Measurements from ENCODE around the gene ATP1A1.

Gene ATP1A1

DNA sequence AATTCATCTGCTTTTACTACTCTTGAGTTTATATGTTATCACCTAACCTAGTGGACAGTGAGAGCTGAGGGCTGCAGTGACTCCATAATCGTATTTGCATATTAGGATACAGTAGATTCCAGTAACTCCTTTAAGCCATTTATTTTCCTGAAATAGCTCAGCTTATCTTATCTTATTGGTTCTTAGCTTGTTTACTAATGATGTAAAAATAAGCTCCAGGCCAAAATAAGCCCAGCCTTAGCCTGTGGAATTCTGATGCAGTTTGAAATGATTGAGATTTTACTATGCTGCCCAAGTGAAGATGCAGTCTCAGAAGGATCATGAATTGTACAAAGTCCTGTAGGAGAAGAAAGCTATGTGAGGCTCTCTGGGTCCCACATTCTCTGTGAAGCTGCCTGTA is 18.1 kb downstream of the ATP1A1 start:
- DNase-seq (ENCODE audit: low spot score): no peak

DNA sequence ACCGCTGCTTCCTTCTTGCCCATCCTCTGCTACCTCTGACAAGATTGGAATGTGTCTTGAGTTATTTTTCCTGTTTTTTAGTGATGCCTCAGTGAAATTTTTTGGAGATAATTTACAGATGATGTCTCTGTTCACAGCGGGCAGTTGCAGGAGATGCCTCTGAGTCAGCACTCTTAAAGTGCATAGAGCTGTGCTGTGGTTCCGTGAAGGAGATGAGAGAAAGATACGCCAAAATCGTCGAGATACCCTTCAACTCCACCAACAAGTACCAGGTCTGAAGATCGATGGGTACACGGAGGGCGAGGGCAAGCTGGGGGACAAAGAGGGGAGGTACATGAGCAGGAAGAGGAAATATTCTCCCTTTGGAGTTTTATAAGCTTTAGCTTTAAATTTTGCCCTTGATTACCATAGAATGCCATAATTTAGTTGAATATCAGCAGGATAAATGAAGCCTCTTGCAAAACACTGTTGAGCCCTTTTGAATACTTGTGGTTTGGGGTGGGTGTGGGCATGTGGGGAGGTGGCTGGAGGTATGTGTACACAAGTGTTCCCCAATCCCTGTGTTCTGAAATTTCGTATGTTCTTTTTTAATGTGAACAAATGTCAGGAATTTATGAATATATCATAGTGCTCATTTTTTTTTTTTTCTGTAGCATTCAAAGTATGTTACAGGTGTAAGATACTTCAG is 19.8 kb downstream of the ATP1A1 start:
- DNase-seq (ENCODE audit: low spot score): no peak

DNA sequence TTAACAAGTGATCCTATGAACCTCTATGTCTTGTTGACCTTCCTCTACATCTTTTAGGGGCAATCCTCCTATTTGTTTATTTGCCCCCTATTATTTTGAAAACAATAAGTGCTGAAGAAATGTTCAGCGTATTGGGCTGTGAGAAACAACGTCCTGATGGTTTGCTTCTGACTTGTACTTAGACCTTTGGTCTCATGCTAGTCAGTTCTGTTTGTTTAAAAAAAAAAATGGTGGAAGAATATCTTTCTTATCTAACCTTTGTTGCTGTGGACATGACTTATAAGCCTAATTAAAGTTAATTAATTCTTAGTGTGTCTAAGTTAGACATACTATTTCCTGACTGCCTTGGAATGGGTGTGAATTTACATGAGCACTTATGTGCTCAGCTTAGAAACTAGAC is 20.7 kb downstream of the ATP1A1 start:
- DNase-seq (ENCODE audit: low spot score): no peak

DNA sequence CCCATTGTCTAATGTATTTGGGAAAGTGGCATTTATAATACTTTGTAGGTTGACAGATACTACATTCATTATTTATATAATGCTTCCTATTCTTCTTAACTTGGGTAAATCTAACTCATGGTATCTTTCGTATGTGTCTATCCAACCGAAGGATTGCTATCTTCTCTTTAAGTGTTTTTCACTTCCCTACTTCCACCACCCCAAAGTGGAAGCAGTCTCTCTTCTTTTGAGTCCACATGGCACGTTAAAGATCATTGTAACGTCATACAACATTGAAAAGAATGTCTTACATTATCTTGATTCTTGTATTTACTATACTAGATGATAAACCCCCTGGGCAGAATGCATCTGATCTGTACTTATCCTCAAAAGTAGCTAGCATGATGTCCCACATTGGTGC is 21.2 kb downstream of the ATP1A1 start:
- no peak for DNase-seq (ENCODE audit: low spot score)

DNA sequence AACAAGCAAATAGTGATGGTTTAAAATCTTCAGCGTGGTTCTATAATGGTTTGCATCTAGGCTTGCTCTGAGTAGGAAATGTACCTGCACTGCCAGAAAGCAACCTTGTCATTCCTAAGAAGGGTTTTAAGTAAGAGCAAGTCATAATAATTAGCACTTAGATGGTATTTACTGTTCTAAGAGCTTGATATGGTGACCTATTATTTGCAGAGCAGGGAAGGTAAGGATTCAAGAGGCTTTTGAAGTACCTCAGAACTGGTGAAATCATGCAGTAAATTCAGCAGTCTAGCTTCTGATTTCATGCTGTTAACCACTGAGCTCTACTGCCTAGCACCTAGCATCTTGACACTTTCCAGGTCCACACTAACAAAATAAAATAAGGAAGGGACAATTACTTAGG is 23.7 kb downstream of the ATP1A1 start:
- DNase-seq (ENCODE audit: low spot score): no peak

- DNase-seq (ENCODE audit: low spot score): no peak
Measured at GRCh38 chr1:116397728-116398127, 24.7 kb downstream of the ATP1A1 start.

GRCh38 chr1:116400780-116401179 is 27.7 kb downstream of the ATP1A1 start:
- no peak for DNase-seq (ENCODE audit: low spot score)

GRCh38 chr1:116401646-116402176 is 28.7 kb downstream of the ATP1A1 start:
- no peak for DNase-seq (ENCODE audit: low spot score)

DNA sequence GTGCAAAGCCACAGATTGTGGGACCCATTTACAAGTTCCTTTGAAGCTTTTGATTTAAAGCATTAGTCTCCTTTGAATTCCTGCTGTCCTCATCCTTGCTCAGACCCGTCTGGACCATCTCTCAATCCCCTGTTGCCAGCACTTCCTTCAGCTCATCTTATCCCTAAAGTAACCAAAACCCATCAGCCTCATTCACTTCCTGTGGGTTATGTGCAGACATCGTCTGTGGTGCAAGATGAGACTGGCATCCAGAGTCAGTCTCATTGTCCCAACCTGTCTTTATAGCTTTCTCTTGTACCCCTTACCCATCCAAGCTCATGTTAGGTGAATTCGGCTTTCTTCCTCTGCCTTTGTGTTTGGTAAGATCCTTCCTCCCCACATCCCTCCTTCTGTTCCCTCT is 29.3 kb downstream of the ATP1A1 start:
- no peak for DNase-seq (ENCODE audit: low spot score)

- DNase-seq (ENCODE audit: low spot score): no peak
Measured at GRCh38 chr1:116403496-116404136, 30.6 kb downstream of the ATP1A1 start.

DNA sequence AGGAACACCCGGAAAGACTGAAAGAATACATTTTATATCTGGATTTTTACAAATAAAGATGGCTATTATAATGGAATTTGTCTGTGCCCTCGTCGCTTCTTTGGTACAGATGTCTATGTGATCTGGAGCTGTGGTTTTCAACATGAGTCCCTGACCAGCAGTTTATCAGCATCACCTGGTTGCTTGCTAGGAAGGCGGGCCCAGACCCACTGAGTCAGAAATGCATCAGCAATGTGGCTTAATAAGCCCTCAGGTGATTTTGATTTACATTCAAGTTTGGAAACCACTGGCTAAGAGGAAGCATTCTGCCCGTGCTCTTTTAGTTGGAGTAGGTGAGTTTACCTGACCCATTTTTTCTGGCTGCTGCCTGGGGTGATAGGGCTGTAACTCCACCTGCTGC is 31.7 kb downstream of the ATP1A1 start:
- no peak for DNase-seq (ENCODE audit: low spot score)

DNA sequence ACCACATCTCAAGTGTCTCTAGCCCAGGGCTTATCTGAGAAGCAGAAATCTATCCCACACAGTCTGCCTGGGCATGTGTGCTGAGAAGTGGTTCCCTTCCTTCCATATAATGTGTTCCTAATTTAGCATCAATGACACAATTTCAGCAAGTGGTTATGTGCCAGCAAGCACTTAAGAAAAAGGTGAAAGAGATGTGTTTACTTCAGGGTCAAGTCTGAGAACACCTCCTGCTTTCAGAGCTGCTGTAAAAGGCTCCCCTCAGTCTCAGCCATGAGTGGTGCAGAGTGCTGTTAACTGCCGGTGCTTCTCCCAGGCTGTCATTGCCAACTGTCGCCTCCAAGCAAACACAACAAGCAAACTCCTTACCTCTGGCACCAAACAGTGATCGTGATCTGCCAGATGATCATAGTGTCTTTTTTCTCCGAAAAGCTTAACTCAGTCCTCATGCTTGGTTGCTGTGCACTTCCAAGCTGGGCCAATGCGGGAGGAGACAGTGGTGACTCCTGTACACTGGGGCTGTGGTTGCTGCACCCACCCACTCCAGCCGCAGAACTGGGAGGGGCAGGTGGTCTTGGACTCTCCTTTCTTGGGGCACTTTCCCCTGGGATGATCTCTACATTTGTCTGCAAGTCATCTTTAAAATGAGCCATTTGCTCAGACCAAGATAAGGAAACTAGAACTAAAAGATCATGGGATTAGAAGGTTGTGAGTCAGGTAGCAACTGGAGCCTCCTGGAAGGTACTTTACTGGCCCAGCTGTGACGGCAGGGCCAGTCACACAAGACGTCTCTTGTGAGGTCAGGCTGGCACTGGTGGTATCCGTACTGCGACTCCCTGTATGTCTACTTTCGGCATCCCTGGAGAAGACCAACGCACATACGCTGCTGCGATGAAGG is 32.4 kb downstream of the ATP1A1 start:
- DNase-seq (ENCODE audit: low spot score): no peak

- no peak for DNase-seq (ENCODE audit: low spot score)
Measured at GRCh38 chr1:116407033-116407432, 34.0 kb downstream of the ATP1A1 start.

DNA sequence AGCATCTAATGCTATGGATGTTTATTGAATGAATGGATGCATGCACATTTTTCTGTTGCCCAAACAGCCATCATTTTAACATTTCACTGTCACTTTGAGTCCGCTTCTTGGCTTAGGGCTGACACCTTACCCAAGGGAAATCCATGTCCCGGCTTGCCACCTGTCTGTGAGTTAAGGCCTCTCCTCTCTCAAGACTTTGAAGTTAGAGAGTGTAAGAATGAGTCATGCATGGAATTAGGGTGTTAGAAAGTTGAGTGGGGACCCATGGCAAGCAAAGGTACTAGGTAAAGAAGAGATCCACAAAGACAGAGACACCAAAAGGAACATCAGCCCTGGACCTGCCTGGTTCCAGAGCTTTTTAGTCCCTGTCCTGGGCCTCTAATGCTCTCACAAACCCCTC is 35.1 kb downstream of the ATP1A1 start:
- DNase-seq (ENCODE audit: low spot score): no peak

DNA sequence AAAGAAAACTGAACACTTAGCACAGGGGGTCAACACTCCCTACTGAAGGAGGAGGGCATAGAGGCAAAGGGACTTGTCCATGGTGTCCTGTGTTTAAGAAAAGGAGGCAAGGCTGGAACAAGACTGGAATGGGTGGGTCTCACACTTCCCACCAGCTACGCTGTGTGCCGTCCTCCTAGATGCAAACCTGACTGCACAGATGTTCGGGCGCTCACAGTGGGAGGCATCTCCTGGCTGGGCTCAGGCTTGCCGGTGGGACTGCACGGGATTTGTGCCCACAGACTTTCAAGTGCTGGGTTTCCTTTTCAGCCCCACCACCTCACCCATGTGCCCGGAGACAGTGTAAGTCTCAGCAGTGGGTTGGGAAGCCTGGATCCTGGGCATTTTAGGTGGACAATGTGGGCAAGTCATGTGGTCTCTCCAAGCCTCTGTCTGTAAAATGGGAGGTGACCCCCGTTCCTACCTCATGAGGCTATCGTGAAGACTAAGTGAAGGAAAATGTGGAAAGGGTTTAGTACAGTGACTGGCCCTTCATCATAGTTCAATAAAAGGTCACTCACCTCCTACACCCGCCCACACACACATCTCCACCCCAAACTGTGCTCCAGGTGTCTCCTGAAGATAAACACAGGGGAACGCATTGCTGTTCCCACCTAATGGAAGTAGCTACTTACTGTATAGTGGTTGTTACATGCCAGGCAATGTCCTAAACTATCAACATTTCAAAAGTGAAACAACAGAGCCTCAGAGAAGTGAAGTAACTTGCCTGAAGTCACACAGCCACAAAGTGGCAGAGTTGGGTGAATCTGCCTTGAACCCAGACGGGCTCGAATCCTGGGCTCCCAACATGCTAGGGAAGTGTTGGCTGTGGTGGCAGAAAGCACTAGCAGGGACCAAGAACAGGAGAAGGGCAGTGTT is 36.0 kb downstream of the ATP1A1 start:
- DNase-seq (ENCODE audit: low spot score): no peak

- DNase-seq (ENCODE audit: low spot score): no peak
Measured at GRCh38 chr1:116409751-116410191, 36.7 kb downstream of the ATP1A1 start.

GRCh38 chr1:116411784-116412479 is 38.9 kb downstream of the ATP1A1 start:
- DNase-seq (ENCODE audit: low spot score): no peak

- DNase-seq (ENCODE audit: low spot score): no peak
Measured at GRCh38 chr1:116412480-116412798, 39.4 kb downstream of the ATP1A1 start.

- no peak for DNase-seq (ENCODE audit: low spot score)
Measured at GRCh38 chr1:116412898-116413297, 39.9 kb downstream of the ATP1A1 start.

DNA sequence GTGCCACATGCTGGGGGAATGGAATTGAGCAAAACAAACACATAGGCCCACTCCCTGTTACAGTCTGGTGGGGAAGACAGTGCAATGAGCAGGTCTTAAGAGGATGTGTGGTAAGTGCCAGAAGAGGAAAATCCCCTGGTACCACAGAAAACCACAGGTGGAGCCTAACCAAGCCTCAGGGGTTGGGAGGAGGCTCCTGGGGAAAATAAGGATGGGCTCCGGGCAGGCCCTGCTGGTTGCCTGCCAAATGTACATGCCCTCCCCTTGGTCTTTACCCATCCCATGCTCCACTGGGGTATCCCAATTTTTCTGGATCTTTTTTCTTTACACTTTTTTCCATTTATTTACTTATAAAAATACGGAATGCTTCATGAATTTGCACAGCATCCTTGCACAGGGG is 40.4 kb downstream of the ATP1A1 start:
- DNase-seq (ENCODE audit: low spot score): no peak

- no peak for DNase-seq (ENCODE audit: low spot score)
Measured at GRCh38 chr1:116414364-116414763, 41.3 kb downstream of the ATP1A1 start.
